Measurements from ENCODE around the gene PCDHA13. TPM values are rescaled to one million over a fixed set of nuclear protein-coding genes. Genes with fewer than 3 reads are reported as not detected.

PCDHA13 gene
- polyA plus RNA-seq, 1 donor (not counting 4 experiments of a cell fraction or from before 2014, with no cell fraction given), result 0.04 TPM

DNA sequence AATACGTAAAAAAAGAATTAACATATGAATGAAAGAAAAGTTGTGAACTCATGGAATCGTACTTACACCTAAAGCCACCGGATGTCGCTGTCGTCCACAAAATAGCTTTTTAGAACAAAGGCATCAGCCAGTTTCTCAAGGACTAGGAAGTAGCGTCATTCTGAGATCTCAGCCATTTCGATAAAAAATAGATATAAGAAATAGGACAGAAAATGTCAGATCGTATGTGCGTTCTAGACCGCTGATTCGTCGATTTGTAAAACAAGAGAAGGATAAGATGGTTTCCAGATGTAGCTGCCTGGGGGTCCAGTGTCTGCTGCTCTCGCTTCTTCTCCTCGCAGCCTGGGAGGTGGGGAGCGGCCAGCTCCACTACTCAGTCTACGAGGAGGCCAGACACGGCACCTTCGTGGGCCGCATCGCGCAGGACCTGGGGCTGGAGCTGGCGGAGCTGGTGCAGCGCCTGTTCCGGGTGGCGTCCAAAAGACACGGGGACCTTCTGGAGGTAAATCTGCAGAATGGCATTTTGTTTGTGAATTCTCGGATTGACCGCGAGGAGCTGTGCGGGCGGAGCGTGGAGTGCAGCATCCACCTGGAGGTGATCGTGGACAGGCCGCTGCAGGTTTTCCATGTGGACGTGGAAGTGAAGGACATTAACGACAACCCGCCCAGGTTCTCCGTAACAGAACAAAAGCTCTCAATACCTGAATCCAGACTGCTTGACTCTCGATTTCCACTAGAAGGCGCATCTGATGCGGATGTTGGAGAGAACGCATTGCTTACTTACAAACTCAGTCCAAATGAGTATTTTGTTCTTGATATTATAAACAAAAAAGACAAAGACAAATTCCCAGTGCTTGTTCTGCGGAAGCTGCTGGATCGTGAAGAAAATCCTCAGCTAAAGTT is 25.9 kb upstream of the PCDHA13 start, which contains the start of gene PCDHA10:
Gene PCDHA10 (plus strand): TSS at position 126 of the 903 bp plus-strand sequence. CDS start 152 bp downstream, at position 278.
- no peaks in the 10 kb centered on the region for H4K20me1 ChIP-seq (ENCODE audit: control insufficient read depth, extremely low read depth, insufficient read depth, low read length)
- no peak within 1 kb of the TSS for H3K27ac ChIP-seq (ENCODE audit: control insufficient read depth, insufficient read depth, low read length)
- no peak for FAIRE-seq
- TF ChIP-seq, protein P1, sequence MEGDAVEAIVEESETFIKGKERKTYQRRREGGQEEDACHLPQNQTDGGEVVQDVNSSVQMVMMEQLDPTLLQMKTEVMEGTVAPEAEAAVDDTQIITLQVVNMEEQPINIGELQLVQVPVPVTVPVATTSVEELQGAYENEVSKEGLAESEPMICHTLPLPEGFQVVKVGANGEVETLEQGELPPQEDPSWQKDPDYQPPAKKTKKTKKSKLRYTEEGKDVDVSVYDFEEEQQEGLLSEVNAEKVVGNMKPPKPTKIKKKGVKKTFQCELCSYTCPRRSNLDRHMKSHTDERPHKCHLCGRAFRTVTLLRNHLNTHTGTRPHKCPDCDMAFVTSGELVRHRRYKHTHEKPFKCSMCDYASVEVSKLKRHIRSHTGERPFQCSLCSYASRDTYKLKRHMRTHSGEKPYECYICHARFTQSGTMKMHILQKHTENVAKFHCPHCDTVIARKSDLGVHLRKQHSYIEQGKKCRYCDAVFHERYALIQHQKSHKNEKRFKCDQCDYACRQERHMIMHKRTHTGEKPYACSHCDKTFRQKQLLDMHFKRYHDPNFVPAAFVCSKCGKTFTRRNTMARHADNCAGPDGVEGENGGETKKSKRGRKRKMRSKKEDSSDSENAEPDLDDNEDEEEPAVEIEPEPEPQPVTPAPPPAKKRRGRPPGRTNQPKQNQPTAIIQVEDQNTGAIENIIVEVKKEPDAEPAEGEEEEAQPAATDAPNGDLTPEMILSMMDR (optimal IDR thresholded peaks at IDR 0.05 in 1 of 3, IDR thresholded peaks at IDR 0.05 in 1 of 3, conservative IDR thresholded peaks at IDR 0.05 in 1 of 3; ENCODE audit: extremely low read depth in 1 of 3, insufficient read depth in 2 of 3, low read length in 3 of 3), result no peak
- no peak for TF ChIP-seq EZH2 (IDR thresholded peaks at IDR 0.05; ENCODE audit: low read length)
- no peaks in the 10 kb centered on the region for H3K27me3 ChIP-seq (ENCODE audit: control insufficient read depth, extremely low read depth, insufficient read depth, low read length)
- no peak within 1 kb of the TSS for H2AFZ ChIP-seq (ENCODE audit: control insufficient read depth, low read length)
- H3K4me1 ChIP-seq (ENCODE audit: control insufficient read depth, extremely low read depth, insufficient read depth, low read length), result no peaks in the 10 kb centered on the region
- H3K9ac ChIP-seq (ENCODE audit: control insufficient read depth, extremely low read depth, insufficient read depth, low read length), result no peak within 1 kb of the TSS
- no peaks in the 10 kb centered on the region for H3K36me3 ChIP-seq (ENCODE audit: control insufficient read depth in 2 of 2, extremely low read depth in 1 of 2, insufficient read depth in 2 of 2, low read length in 2 of 2)
- peaks cover 12% of the 10 kb centered on the region for H3K9me3 ChIP-seq (ENCODE audit: control insufficient read depth, low read depth, low read length)
- DNase-seq (ENCODE audit: low read depth, low spot score), result no peak
- no peak within 1 kb of the TSS for H3K4me2 ChIP-seq (ENCODE audit: control insufficient read depth, extremely low read depth, insufficient read depth, low read depth, low read length)
- dilution Hi-C loops (cut with MboI; ENCODE audit: extremely low pct_ligation_motif_present, low sequenced_read_pairs), result no loop called here
- no peak within 1 kb of the TSS for H3K4me3 ChIP-seq (ENCODE audit: control insufficient read depth in 2 of 3, extremely low read depth in 1 of 3, insufficient read depth in 2 of 3, low read depth in 1 of 3, low read length in 3 of 3)
- no peaks in the 10 kb centered on the region for H3K79me2 ChIP-seq (ENCODE audit: control insufficient read depth, insufficient read depth, low read length)
- H3K9me1 ChIP-seq (ENCODE audit: control insufficient read depth, extremely low read depth, insufficient read depth, low read length), result no peaks in the 10 kb centered on the region

DNA sequence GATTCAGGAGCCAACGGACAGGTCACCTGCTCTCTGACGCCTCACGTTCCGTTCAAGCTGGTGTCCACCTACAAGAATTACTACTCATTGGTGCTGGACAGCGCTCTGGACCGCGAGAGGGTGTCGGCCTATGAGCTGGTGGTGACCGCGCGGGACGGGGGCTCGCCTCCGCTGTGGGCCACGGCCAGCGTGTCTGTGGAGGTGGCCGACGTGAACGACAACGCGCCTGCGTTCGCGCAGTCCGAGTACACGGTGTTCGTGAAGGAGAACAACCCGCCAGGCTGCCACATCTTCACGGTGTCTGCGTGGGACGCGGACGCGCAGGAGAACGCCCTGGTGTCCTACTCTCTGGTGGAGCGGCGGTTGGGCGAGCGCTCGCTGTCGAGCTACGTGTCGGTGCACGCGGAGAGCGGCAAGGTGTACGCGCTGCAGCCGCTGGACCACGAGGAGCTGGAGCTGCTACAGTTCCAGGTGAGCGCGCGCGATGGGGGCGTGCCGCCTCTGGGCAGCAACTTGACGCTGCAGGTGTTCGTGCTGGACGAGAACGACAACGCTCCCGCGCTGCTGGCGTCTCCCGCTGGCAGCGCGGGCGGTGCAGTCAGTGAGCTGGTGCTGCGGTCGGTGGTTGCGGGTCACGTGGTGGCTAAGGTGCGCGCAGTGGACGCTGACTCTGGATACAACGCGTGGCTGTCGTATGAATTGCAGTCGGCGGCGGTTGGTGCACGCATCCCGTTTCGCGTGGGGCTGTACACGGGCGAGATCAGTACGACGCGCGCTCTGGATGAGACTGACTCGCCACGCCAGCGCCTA is 24.5 kb upstream of the PCDHA13 start:
- H3K9me1 ChIP-seq (ENCODE audit: control insufficient read depth, extremely low read depth, insufficient read depth, low read length), result no peaks in the 10 kb centered on the region
- H3K4me2 ChIP-seq (ENCODE audit: control insufficient read depth, extremely low read depth, insufficient read depth, low read depth, low read length), result no peak overlapping the region
- dilution Hi-C loops (cut with MboI; ENCODE audit: extremely low pct_ligation_motif_present, low sequenced_read_pairs), result no loop called here
- H3K27me3 ChIP-seq (ENCODE audit: control insufficient read depth, extremely low read depth, insufficient read depth, low read length), result no peaks in the 10 kb centered on the region
- no peaks in the 10 kb centered on the region for H3K79me2 ChIP-seq (ENCODE audit: control insufficient read depth, insufficient read depth, low read length)
- H3K27ac ChIP-seq (ENCODE audit: control insufficient read depth, insufficient read depth, low read length), result no peak overlapping the region
- no peak overlapping the region for H3K9ac ChIP-seq (ENCODE audit: control insufficient read depth, extremely low read depth, insufficient read depth, low read length)
- TF ChIP-seq, protein P1 (optimal IDR thresholded peaks at IDR 0.05 in 1 of 3, IDR thresholded peaks at IDR 0.05 in 1 of 3, conservative IDR thresholded peaks at IDR 0.05 in 1 of 3; ENCODE audit: extremely low read depth in 1 of 3, insufficient read depth in 2 of 3, low read length in 3 of 3), result no peak
- TF ChIP-seq EZH2 (IDR thresholded peaks at IDR 0.05; ENCODE audit: low read length), result no peak
- H4K20me1 ChIP-seq (ENCODE audit: control insufficient read depth, extremely low read depth, insufficient read depth, low read length), result no peaks in the 10 kb centered on the region
- H3K4me1 ChIP-seq (ENCODE audit: control insufficient read depth, extremely low read depth, insufficient read depth, low read length), result no peaks in the 10 kb centered on the region
- H2AFZ ChIP-seq (ENCODE audit: control insufficient read depth, low read length), result no peak overlapping the region
- H3K4me3 ChIP-seq (ENCODE audit: control insufficient read depth in 2 of 3, extremely low read depth in 1 of 3, insufficient read depth in 2 of 3, low read depth in 1 of 3, low read length in 3 of 3), result no peak overlapping the region
- DNase-seq (ENCODE audit: low read depth, low spot score), result no peak
- no peaks in the 10 kb centered on the region for H3K36me3 ChIP-seq (ENCODE audit: control insufficient read depth in 2 of 2, extremely low read depth in 1 of 2, insufficient read depth in 2 of 2, low read length in 2 of 2)
- FAIRE-seq, result no peak
- H3K9me3 ChIP-seq (ENCODE audit: control insufficient read depth, low read depth, low read length), result peaks cover 12% of the 10 kb centered on the region
